ENCODE results near the gene LSS.
A peak's percentile ranks its signal among the peaks of the same experiment; 100 is the strongest.

DNA sequence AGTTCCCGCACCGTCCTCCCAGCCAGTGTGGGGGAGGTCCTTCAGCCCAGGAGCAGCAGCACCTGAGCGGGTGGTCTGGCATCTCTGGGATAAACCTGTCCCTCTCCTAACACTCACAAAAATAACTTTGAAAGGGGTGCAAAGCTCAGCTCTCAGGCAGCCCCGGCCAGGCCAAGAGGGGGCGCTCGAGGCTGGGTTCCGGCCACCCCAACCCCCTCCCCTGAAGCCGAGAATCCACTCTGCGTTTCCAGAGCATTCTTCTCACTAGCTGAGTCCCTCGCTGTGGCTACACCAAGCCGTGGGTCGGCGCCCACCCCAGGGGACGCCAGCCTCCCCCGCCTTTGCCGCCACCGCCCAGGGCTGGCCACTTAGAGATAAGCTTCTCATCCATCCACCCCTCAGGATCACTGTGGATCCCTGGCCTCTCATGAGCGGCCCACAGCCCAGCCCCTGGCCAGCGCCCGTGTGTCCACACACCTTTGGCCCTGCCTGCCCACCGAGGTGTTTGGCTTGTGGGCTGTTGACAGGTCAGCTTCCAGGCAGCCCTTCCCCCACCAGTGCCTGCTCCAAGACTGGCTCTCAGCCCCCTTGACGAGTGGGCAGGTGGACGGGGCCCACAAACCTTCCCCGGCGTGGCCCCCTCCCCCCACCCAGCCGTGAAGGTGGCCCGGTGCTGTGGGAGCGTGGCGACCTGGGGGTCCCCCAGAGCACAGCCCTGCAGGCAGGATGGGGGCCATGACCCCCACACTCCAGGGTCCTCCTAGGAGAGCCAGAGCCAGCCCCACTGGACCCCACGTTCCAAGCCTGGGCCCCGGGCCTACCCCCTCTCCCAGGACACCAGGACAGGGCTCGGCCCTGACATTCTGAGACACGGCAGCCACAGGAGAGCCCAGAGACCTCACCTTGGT is 75.1 kb downstream of the LSS start:
- TF ChIP-seq, protein P1, sequence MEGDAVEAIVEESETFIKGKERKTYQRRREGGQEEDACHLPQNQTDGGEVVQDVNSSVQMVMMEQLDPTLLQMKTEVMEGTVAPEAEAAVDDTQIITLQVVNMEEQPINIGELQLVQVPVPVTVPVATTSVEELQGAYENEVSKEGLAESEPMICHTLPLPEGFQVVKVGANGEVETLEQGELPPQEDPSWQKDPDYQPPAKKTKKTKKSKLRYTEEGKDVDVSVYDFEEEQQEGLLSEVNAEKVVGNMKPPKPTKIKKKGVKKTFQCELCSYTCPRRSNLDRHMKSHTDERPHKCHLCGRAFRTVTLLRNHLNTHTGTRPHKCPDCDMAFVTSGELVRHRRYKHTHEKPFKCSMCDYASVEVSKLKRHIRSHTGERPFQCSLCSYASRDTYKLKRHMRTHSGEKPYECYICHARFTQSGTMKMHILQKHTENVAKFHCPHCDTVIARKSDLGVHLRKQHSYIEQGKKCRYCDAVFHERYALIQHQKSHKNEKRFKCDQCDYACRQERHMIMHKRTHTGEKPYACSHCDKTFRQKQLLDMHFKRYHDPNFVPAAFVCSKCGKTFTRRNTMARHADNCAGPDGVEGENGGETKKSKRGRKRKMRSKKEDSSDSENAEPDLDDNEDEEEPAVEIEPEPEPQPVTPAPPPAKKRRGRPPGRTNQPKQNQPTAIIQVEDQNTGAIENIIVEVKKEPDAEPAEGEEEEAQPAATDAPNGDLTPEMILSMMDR (IDR thresholded peaks at IDR 0.05; ENCODE audit: extremely low read depth in 1 of 2, insufficient read depth in 1 of 2, low read depth in 1 of 2, low read length in 2 of 2): peak; percentile 89 to 91
- TF ChIP-seq EZH2 (IDR thresholded peaks at IDR 0.05; ENCODE audit: borderline replicate concordance, low read depth, low read length, severe bottlenecking): no peak
- no peak for TF ChIP-seq MYC (IDR thresholded peaks at IDR 0.05; ENCODE audit: low read depth, low read length)
- no peak for TF ChIP-seq POLR2A (IDR thresholded peaks at IDR 0.05; ENCODE audit: low read depth, low read length)
- TF ChIP-seq GATA2 (IDR thresholded peaks at IDR 0.05; ENCODE audit: insufficient read depth, insufficient read length, low read depth, low read length): no peak
- no peak for TF ChIP-seq FOS (IDR thresholded peaks at IDR 0.05; ENCODE audit: borderline replicate concordance, insufficient read depth, low read length)
- TF ChIP-seq JUN (IDR thresholded peaks at IDR 0.05; ENCODE audit: borderline replicate concordance, insufficient read depth, insufficient read length, low read depth): no peak
- TF ChIP-seq, protein P2, sequence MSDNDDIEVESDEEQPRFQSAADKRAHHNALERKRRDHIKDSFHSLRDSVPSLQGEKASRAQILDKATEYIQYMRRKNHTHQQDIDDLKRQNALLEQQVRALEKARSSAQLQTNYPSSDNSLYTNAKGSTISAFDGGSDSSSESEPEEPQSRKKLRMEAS (IDR thresholded peaks at IDR 0.05; ENCODE audit: insufficient read depth, insufficient read length): no peak
- no peak for TF ChIP-seq POLR2AphosphoS5 (IDR thresholded peaks at IDR 0.05; ENCODE audit: insufficient read depth, low read depth, low read length)

All from endothelial cell of umbilical vein (primary cell).